ENCODE data around the gene MDK. TPM values are rescaled to one million over a fixed set of nuclear protein-coding genes. Genes with fewer than 3 reads are reported as not detected.

MDK gene
- total RNA-seq, 1 donor from 2014 or later = 93.3 TPM

GRCh38 chr11:46345131-46345597, 36.3 kb upstream of the MDK start:
- H3K4me1 ChIP-seq = peaks cover 9 to 14% of the 10 kb centered on the region in 2 donors
- no peak for DNase-seq (ENCODE audit: low spot score in 2 of 2)
- H3K9me3 ChIP-seq = no peaks in the 10 kb centered on the region
- TF ChIP-seq CTCF (IDR thresholded peaks at IDR 0.05) = no peak
- H3K27me3 ChIP-seq = no peaks in the 10 kb centered on the region
- H3K4me3 ChIP-seq = peak overlapping the region; percentile 27 to 60
- intact Hi-C loops (cut with DNase I) = loop anchor here (5.0 kb wide), 2 partner anchors 192 to 223 kb away; partner anchors contain the start of gene PHF21A
- H3K27ac ChIP-seq = peak overlapping the region in 1 of 2 donors; percentile 16
- H3K36me3 ChIP-seq = no peaks in the 10 kb centered on the region

GRCh38 chr11:46345881-46346484, 35.5 kb upstream of the MDK start:
- H3K9me3 ChIP-seq = no peaks in the 10 kb centered on the region
- no peak for TF ChIP-seq CTCF (IDR thresholded peaks at IDR 0.05)
- intact Hi-C loops (cut with DNase I) = loop anchor here (2.0 to 5.0 kb wide), 3 partner anchors 191 to 271 kb away; partner anchors contain the start of genes ATG13, HARBI1 and PHF21A
- H3K36me3 ChIP-seq = no peaks in the 10 kb centered on the region
- no peaks in the 10 kb centered on the region for H3K27me3 ChIP-seq
- DNase-seq (ENCODE audit: low spot score in 2 of 2) = no peak
- H3K27ac ChIP-seq = peak overlapping the region in 1 of 2 donors; percentile 16
- peak overlapping the region; percentile 27 to 60 for H3K4me3 ChIP-seq
- H3K4me1 ChIP-seq = peaks cover 9 to 14% of the 10 kb centered on the region in 2 donors

GRCh38 chr11:46346886-46347636, 34.4 kb upstream of the MDK start, which contains the start of gene DGKZ:
Gene DGKZ, plus strand, starts transcription at chr11:46347463. Its CDS starts 197 bp downstream, at chr11:46347660.
- Histone ChIP-seq H3K4me3 (peak within 1 kb of the TSS; percentile 73 to 96), H3K9me3 (no peaks in the 10 kb centered on the region), H3K27ac (peak within 1 kb of the TSS in 1 of 2 donors; percentile 37), H3K27me3 (no peaks in the 10 kb centered on the region), H3K4me1 (peaks cover 9 to 14% of the 10 kb centered on the region in 2 donors), H3K36me3 (no peaks in the 10 kb centered on the region)
- DNase-seq (ENCODE audit: low spot score in 2 of 2) = peak; percentile 47 to 92
- intact Hi-C loops (cut with DNase I) = loop anchor here (1.0 to 5.0 kb wide), 5 partner anchors 20 to 270 kb away; partner anchors contain the start of genes ATG13, HARBI1 and PHF21A
- TF ChIP-seq CTCF (IDR thresholded peaks at IDR 0.05) = peak; percentile 43 to 100 (median 59)

GRCh38 chr11:46347637-46348311, 33.7 kb upstream of the MDK start:
- H3K27ac ChIP-seq = peak overlapping the region in 1 of 2 donors; percentile 37
- no peaks in the 10 kb centered on the region for H3K36me3 ChIP-seq
- TF ChIP-seq CTCF (IDR thresholded peaks at IDR 0.05) = no peak
- H3K9me3 ChIP-seq = no peaks in the 10 kb centered on the region
- no peaks in the 10 kb centered on the region for H3K27me3 ChIP-seq
- intact Hi-C loops (cut with DNase I) = loop anchor here (1.0 to 5.0 kb wide), 5 partner anchors 20 to 269 kb away; partner anchors contain the start of genes ATG13, HARBI1 and PHF21A
- no peak for DNase-seq (ENCODE audit: low spot score in 2 of 2)
- peak overlapping the region; percentile 73 to 96 for H3K4me3 ChIP-seq
- H3K4me1 ChIP-seq = peaks cover 9 to 14% of the 10 kb centered on the region in 2 donors
